Measurements from ENCODE around the gene ALG12. TPM values are rescaled to one million over a fixed set of nuclear protein-coding genes. Genes with fewer than 3 reads are reported as not detected.

Gene ALG12
- total RNA-seq, 1 experiment from 2014 or later, result 16.6 TPM

DNA sequence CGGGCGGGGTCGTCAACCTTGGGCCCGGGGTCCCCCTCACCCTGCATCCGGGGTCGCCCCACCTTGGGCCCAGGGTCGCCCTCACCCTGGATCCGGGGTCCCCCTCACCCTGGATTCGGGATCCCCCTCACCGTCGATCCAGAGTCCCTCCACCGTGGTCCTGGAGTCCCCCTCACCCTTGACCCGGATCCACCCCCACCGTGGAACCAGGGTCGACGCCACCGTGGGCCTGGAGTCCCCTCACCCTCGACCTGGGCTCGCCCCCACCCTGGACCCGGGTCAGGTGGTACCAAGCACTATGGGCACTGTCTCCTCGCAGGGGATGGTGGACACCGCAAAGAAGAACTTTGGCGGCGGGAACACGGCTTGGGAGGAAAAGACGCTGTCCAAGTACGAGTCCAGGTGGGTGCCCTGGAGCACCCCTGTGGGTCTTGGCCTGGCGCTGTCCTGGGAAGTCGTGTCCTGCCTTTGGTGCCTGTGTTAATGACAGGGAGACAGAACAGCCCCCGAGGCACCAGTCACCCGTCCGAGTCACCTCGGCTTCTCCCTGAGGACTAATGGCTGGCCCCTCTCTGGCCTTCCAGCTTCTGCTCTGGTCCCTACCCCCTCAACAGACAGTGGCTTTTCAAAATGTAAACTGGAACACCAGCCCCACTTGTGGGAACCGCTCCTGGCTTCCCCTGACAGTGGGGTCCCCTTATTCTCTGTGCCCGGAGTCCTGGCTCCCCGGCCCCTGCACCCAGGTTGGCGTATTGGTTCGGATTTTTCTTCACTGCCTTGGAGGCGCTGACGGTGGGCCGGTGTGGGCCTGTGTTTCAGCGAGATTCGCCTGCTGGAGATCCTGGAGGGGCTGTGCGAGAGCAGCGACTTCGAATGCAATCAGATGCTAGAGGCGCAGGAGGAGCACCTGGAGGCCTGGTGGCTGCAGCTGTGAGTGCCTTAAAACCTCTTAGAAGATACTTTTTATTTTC is 958 bp upstream of the ALG12 start:
- no peak for TF ChIP-seq TCF7L2 (IDR thresholded peaks at IDR 0.05; ENCODE audit: borderline replicate concordance, extremely low read depth, insufficient read depth, insufficient read length)
- TF ChIP-seq, protein P1, sequence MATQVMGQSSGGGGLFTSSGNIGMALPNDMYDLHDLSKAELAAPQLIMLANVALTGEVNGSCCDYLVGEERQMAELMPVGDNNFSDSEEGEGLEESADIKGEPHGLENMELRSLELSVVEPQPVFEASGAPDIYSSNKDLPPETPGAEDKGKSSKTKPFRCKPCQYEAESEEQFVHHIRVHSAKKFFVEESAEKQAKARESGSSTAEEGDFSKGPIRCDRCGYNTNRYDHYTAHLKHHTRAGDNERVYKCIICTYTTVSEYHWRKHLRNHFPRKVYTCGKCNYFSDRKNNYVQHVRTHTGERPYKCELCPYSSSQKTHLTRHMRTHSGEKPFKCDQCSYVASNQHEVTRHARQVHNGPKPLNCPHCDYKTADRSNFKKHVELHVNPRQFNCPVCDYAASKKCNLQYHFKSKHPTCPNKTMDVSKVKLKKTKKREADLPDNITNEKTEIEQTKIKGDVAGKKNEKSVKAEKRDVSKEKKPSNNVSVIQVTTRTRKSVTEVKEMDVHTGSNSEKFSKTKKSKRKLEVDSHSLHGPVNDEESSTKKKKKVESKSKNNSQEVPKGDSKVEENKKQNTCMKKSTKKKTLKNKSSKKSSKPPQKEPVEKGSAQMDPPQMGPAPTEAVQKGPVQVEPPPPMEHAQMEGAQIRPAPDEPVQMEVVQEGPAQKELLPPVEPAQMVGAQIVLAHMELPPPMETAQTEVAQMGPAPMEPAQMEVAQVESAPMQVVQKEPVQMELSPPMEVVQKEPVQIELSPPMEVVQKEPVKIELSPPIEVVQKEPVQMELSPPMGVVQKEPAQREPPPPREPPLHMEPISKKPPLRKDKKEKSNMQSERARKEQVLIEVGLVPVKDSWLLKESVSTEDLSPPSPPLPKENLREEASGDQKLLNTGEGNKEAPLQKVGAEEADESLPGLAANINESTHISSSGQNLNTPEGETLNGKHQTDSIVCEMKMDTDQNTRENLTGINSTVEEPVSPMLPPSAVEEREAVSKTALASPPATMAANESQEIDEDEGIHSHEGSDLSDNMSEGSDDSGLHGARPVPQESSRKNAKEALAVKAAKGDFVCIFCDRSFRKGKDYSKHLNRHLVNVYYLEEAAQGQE (IDR thresholded peaks at IDR 0.05; ENCODE audit: low read depth), result no peak
- no peak for TF ChIP-seq RAD21 (IDR thresholded peaks at IDR 0.05; ENCODE audit: low read depth)
- peak overlapping the region; percentile 71 to 82 for H3K4me3 ChIP-seq (replicated peaks in 1 of 2; ENCODE audit: low read depth in 1 of 2, low read length in 2 of 2)
- POLR2A ChIA-PET, result interaction anchor here (0.6 kb wide), 1 partner anchor 324 kb away, joined by 3 read pairs; no protein-coding TSS in a partner anchor
- no peak overlapping the region for H2AFZ ChIP-seq (ENCODE audit: low read depth, low read length, poor library complexity, severe bottlenecking)
- peak overlapping the region; percentile 96 for H3K4me2 ChIP-seq (ENCODE audit: low read length)
- H3K27me3 ChIP-seq (ENCODE audit: insufficient read depth, low read length), result no peaks in the 10 kb centered on the region
- H3K9me2 ChIP-seq (ENCODE audit: insufficient read depth), result no peaks in the 10 kb centered on the region
- BruUV-seq (replicated peaks), result no TSS peak
- intact Hi-C loops (cut with micrococcal nuclease), result loop anchor here (5.0 kb wide), 1 partner anchor 152 kb away; no protein-coding TSS in a partner anchor
- RAD21 ChIA-PET (ENCODE audit: low non-redundant PET in 1 of 2, low total read pairs in 2 of 2, uncharacterized antibody in 2 of 2, unreplicated experiment in 2 of 2), result no interaction called here
- H4K20me1 ChIP-seq (ENCODE audit: insufficient read depth), result no peaks in the 10 kb centered on the region
- H3K9me3 ChIP-seq (ENCODE audit: control insufficient read depth in 1 of 2, insufficient read depth in 1 of 2, low read depth in 1 of 2, low read length in 2 of 2), result no peaks in the 10 kb centered on the region
- peaks cover 14% of the 10 kb centered on the region; the same call in 1 of the 2 replicates for H3K79me2 ChIP-seq (ENCODE audit: insufficient read depth, low read length)
- peaks cover 0 to 8% of the 10 kb centered on the region in 2 experiments; a peak in 1 of 4 replicates for H3K36me3 ChIP-seq (ENCODE audit: control insufficient read depth in 1 of 2, insufficient read depth in 2 of 2, low read length in 2 of 2)
- peaks cover 7 to 16% of the 10 kb centered on the region in 2 experiments; a peak in 3 of 4 replicates for H3K4me1 ChIP-seq (ENCODE audit: control insufficient read depth in 1 of 2, insufficient read depth in 2 of 2, low read length in 2 of 2)
- ATAC-seq (no peak), DNase-seq (ENCODE audit: low read depth, low spot score) (no peak)
- H3K27ac ChIP-seq (ENCODE audit: low read depth, low read length), result peak overlapping the region; percentile 93; the same call in 1 of the 2 replicates
- peak overlapping the region; percentile 88 for H3K9ac ChIP-seq (ENCODE audit: low read length)
- CTCF ChIA-PET, result interaction anchor here (1.6 to 2.7 kb wide), 2 partner anchors 12 to 111 kb away, joined by 4 to 11 read pairs; no protein-coding TSS in a partner anchor
